ENCODE data around the gene L1CAM.
A peak's percentile ranks its signal among the peaks of the same experiment; 100 is the strongest.

The L1CAM gene

DNA sequence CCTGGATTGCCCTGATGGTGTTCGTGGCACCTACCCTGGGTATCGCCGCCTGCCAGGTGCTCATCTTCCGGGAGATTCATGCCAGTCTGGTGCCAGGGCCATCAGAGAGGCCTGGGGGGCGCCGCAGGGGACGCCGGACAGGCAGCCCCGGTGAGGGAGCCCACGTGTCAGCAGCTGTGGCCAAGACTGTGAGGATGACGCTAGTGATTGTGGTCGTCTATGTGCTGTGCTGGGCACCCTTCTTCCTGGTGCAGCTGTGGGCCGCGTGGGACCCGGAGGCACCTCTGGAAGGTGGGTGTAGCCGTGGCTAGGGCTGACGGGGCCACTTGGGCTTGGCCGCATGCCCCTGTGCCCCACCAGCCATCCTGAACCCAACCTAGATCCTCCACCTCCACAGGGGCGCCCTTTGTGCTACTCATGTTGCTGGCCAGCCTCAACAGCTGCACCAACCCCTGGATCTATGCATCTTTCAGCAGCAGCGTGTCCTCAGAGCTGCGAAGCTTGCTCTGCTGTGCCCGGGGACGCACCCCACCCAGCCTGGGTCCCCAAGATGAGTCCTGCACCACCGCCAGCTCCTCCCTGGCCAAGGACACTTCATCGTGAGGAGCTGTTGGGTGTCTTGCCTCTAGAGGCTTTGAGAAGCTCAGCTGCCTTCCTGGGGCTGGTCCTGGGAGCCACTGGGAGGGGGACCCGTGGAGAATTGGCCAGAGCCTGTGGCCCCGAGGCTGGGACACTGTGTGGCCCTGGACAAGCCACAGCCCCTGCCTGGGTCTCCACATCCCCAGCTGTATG is 20.3 kb upstream of the L1CAM start:
- ChIA-PET POLR2A (ENCODE audit: low non-redundant PET) (no interaction called here), CTCF (interaction anchor here (0.8 kb wide), 1 partner anchor 41 kb away, joined by 3 read pairs; no protein-coding TSS in a partner anchor)
- no peak for DNase-seq (ENCODE audit: low spot score)
- TF ChIP-seq, protein P1, sequence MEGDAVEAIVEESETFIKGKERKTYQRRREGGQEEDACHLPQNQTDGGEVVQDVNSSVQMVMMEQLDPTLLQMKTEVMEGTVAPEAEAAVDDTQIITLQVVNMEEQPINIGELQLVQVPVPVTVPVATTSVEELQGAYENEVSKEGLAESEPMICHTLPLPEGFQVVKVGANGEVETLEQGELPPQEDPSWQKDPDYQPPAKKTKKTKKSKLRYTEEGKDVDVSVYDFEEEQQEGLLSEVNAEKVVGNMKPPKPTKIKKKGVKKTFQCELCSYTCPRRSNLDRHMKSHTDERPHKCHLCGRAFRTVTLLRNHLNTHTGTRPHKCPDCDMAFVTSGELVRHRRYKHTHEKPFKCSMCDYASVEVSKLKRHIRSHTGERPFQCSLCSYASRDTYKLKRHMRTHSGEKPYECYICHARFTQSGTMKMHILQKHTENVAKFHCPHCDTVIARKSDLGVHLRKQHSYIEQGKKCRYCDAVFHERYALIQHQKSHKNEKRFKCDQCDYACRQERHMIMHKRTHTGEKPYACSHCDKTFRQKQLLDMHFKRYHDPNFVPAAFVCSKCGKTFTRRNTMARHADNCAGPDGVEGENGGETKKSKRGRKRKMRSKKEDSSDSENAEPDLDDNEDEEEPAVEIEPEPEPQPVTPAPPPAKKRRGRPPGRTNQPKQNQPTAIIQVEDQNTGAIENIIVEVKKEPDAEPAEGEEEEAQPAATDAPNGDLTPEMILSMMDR (conservative IDR thresholded peaks at IDR 0.05; ENCODE audit: low read depth): no peak
- no peak overlapping the region for H3K27ac ChIP-seq

DNA sequence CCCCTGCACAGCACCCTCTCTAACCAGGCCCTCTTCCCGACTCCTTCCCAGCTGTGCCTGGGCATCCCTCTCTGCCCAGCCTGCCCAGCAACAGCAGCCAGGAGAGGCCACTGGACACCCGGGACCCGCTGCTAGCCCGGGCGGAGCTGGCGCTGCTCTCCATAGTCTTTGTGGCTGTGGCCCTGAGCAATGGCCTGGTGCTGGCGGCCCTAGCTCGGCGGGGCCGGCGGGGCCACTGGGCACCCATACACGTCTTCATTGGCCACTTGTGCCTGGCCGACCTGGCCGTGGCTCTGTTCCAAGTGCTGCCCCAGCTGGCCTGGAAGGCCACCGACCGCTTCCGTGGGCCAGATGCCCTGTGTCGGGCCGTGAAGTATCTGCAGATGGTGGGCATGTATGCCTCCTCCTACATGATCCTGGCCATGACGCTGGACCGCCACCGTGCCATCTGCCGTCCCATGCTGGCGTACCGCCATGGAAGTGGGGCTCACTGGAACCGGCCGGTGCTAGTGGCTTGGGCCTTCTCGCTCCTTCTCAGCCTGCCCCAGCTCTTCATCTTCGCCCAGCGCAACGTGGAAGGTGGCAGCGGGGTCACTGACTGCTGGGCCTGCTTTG is 19.6 kb upstream of the L1CAM start:
- DNase-seq (ENCODE audit: low spot score): no peak
- H3K27ac ChIP-seq: no peak overlapping the region
- ChIA-PET CTCF (no interaction called here), POLR2A (ENCODE audit: low non-redundant PET) (no interaction called here)
- TF ChIP-seq, protein P1 (conservative IDR thresholded peaks at IDR 0.05; ENCODE audit: low read depth): no peak

DNA sequence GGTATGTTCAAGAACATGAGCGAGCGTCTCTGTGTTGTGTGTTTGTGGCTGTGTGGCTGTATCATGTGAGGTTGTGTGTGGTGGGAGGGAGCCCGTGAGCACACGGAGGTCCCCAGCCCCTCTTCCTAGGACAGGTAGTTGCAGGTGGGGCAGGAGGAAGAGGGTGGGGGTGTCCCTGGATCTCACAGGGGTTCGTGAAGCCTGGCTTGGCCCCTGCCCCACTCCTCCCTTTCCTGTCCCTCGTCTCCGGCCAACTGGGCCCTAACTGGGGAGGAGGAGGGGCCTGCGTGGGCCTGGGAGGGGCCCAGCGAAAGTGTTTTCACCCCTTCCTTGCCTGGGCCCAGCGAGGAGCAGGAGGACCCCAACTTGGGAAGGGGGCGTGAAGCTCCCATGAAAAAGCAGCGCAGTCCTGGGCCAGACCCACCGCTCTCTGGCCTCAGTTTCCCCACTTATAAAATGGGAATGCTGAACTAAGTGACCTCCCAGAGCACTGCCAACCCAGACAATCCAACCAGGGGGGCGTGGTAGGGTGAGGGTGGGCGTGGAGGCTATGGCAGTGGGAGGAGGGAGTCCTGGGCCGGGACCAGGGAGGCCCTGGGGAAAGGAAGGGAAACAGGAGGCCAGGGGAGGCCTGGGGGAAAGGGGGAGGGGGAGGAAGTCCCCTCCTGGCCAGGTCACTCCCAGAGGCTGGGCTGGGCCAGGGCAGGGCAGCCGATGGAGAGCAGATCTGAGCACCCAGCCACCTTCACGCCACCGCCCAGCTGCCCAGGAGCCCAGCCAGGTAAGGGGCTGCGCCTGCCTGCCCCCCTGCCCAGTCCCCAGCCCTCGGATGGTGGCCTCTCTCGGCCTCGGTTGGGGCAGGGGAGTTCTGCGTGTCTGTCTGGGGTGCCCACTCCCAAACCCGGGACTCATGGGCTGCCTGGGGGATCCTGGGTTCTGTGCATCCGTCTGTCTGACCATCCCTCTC is 18.3 kb upstream of the L1CAM start, which contains the start of gene AVPR2:
TSS of gene AVPR2 (plus strand) at position 683 of the 967 bp plus-strand sequence. CDS start 473 bp downstream, outside the sequence.
- ChIA-PET POLR2A (ENCODE audit: low non-redundant PET) (no interaction called here), CTCF (no interaction called here)
- TF ChIP-seq, protein P1 (conservative IDR thresholded peaks at IDR 0.05; ENCODE audit: low read depth): no peak
- no peak for DNase-seq (ENCODE audit: low spot score)
- peak within 1 kb of the TSS; percentile 22 for H3K27ac ChIP-seq

DNA sequence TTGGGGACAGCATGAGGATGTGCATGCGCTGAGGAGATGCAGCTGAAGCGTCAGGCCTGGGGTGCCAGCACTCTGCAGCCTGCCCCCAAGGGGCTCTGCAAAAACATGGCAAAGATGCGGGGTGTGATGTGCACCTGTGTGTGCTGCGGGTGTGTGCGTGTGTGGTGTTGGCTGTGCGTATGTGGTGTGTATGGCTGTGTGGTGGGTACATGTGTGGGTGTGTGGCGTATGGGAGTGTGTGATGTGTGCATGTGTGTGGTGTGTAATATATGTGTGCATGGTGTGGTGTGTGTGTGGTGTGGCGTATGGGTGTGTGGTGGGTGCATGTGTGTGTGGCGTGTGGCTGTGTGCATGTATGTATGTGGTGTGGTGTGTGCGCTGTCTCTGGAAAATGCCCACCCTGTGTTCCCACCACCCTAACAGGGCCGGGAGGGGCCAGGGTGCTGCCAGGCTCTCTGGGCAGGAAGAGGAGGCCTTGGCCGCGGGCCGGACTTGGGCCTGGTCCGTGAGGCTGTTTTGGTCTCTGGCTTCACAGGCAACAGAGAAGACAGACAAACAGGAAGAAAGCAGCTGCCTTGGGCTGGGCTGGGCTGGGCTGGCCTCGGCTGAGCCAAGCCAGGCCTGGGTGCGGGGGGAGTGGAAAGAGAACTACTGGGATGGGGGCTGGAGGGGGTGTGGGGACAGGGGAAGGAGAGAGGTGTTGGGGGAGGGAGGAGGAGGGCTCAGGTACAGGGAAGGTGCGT is 17.4 kb upstream of the L1CAM start:
- POLR2A ChIA-PET (ENCODE audit: low non-redundant PET): no interaction called here
- peak overlapping the region; percentile 89 for H3K27ac ChIP-seq
- no peak for DNase-seq (ENCODE audit: low spot score)
- CTCF ChIA-PET: no interaction called here
- TF ChIP-seq, protein P1 (conservative IDR thresholded peaks at IDR 0.05; ENCODE audit: low read depth): no peak

DNA sequence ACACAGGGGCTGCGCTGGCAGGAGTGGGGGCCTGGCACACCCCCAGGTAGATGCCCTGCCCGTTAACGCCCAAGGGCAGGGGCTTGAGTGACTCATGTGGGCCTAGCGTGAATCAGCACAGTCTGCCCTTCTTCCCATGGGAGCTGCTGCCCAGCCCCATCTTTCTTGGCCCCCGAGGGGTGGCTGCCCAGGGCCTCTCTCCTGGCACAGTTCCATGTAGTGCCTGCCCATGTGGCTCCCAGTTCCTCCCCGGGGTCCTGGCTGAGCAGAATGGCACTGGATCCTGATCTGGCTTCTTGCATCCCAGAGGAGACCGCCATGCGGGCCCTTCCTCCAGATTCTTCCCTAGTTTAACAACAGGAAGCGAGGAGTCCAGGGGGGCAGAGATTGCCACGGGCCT is 16.4 kb upstream of the L1CAM start:
- no peak for DNase-seq (ENCODE audit: low spot score)
- TF ChIP-seq, protein P1 (conservative IDR thresholded peaks at IDR 0.05; ENCODE audit: low read depth): no peak
- ChIA-PET CTCF (no interaction called here), POLR2A (ENCODE audit: low non-redundant PET) (no interaction called here)
- peak overlapping the region; percentile 89 for H3K27ac ChIP-seq
